SKM-1 (cell line): ENCODE data around the gene PGK2.
"Not testable (repeated sequence)": the region's sequence is repeated elsewhere in the genome, so short reads cannot be mapped to it uniquely, and the experiment has no call there.

Source experiments
- DNase-seq: peaks from one replicate; lab custom pipeline; 2025; ENCODE audit not compliant: unreplicated experiment; lab: John Stamatoyannopoulos, UW

The PGK2 gene

DNA sequence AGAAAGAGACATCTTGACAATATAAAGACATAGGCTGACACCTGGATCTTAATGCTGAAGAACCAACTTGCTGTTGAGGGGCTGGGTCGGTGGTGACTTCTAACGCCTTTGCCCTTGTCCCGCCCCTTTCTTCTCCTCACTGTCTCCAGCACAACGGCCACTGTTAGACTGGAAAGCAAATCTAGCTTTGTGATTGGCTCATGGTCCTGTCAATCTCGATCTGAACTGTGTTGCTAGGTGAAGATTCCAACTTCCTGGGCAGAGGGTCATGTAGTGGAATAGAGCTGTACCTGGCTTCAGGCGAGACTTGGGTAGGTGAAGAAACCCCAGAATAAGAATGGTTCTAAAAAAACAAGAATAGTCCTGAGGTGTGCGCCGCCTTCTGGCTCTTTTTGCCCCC is at the start of gene PGK2:
TSS of gene PGK2 (minus strand) at position 110 of the 400 bp plus-strand sequence. CDS start at position 12, 98 bp downstream.
- DNase-seq, result no peak

DNA sequence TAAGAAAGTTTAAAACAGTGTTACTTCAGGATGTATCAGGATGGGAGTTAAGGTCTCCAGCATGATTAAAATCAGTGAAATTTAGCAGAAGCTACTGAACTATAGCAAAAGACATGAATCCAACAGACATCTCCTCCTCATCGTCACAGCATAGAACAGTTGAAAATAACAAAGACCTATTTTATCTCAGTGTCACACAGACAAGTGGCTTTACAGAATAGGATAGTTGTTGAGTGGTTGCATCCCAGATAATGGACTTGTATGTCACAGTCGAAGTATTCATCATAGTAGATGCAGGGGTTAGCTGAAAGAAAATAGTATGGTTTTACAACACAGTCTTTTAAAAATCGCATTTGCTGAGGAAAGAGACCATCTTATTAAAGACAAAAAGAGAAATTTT is 48.1 kb upstream of the PGK2 start:
- DNase-seq, result no peak

DNA sequence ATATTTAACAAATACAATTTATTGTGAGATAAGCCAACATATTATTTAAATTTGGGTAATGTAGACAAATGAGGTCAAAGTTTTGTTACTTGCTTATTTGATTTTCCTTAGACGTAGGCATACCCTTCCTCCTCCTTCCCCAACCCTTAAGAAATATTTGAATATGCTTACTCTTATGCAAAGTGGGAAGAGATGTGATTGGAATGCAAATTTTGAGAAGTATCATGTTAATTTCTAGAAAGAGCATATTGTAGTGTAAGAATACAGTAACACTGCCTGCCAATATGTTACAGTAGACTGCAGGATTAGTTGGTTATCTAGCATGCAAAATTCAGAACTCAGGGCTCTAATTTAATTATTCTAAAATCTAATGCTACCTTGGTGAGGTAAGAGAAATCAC is 46.3 kb upstream of the PGK2 start:
- DNase-seq, result no peak

DNA sequence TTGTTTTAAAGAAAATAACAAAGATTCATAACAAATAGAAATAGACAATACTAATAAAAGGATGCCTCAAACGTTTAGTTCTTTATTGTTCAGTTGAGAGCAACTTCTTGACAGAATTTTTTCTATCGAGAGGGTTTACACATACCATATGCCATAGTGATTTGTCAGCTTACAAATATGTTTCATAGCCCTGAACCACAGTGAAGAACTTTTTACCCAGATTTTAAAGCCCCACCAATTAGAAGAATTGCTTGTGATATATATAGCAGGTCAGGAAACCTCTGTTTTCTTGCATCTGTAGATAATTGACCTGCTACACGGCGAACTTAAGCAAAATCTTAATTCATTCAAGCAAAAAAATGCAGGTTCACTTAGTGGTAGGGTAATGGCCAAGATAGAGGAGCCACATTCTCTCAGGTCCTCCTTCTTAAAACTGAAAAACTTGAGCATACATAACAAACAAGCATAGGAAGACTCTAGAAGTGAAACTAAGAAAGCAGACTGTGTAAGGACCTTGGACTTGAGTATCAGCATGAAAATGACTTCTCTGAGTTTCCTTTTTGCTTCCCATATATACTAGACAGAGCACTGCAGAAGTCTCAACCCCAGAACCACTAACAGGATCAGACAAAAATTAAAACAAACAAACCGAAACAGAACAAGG is 39.8 kb upstream of the PGK2 start:
- no peak for DNase-seq

GRCh38 chr6:49815166-49815565 is 28.1 kb upstream of the PGK2 start:
- no peak for DNase-seq

GRCh38 chr6:49813248-49813647 is 26.2 kb upstream of the PGK2 start:
- no peak for DNase-seq

DNA sequence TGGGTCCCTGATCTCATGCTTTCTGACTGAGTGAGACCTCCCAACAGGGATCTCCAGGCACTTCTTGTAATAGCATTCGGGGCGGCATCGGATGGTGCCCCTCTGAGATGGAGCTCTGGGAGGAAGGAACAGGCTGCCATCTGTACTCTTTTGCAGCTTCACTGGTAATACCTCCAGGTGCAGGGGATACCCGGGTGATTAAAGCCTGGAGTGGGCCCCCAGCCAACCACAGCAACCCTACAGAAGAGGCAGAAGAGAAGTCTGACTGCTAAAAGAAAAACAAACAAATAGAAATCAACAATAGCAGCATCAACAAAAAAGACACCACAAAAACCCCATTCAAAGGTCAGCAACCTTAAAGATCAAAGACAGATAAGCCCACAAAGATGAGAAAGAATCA is 19.1 kb upstream of the PGK2 start:
- no peak for DNase-seq

GRCh38 chr6:49805246-49805645 is 18.2 kb upstream of the PGK2 start:
- DNase-seq, result no peak

GRCh38 chr6:49801525-49801924 is 14.4 kb upstream of the PGK2 start:
- DNase-seq, result no peak

DNA sequence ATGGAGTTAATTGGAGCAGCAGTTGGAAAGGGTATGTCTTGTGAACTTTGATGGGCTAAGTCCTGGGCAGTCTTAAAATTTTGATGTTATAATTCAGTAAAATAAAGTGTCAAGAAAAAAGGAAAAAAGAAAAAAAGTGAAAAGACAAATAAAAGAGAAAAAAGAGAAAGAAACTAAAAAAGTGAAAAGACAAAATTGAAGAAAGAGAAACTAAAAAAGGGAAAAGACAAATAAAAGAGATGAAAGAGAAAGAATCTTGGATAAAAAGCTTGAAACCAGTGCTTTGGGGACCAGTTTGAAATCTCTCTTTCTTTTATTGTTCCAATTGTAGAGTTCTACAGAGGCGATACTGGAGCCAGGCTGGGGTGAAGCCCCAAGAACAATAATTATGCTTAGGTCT is 12.0 kb upstream of the PGK2 start:
- no peak for DNase-seq

DNA sequence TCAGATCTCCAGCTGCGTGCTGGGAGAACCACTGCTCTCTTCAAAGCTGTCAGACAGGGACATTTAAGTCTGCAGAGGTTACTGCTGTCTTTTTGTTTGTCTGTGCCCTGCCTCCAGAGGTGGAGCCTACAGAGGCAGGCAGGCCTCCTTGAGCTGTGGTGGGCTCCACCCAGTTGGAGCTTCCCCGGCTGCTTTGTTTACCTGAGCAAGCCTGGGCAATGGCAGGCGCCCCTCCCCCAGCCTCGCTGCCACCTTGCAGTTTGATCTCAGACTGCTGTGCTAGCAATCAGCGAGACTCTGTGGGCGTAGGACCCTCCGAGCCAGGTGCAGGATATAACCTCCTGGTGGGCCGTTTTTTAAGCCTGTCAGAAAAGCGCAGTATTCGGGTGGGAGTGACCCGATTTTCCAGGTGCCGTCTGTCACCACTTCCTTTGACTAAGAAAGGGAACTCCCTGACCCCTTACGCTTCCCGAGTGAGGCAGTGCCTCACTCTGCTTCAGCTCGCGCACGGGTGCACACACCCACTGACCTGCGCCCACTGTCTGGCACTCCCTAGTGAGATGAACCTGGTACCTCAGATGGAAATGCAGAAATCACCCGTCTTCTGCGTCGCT is 9.9 kb upstream of the PGK2 start:
- DNase-seq, result not testable (repeated sequence)

- DNase-seq, result no peak
Measured at GRCh38 chr6:49790341-49790740, 3.3 kb upstream of the PGK2 start.

- DNase-seq, result no peak
Measured at GRCh38 chr6:49784272-49784671, 2.8 kb downstream of the PGK2 start.

DNA sequence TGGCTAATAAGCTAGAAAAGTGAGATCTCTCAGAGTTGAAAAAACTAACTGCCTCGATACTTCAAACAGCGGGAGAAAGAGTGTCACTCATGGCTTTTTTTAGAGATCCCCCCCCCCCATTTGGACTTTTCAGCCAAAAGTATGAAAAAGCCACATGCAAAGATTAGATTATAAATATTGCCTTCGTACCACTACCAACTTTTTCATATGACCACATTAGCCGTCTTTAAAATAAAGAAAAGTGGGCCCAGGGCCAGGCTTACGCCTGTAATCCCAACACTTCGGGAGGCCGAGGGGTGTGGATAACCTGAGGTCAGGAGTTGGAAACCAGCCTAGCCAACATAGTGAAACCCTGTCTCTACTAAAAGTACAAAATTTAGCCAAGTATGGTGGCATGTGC is 4.4 kb downstream of the PGK2 start:
- DNase-seq, result no peak

GRCh38 chr6:49782293-49782692 is 4.8 kb downstream of the PGK2 start:
- DNase-seq, result no peak

DNA sequence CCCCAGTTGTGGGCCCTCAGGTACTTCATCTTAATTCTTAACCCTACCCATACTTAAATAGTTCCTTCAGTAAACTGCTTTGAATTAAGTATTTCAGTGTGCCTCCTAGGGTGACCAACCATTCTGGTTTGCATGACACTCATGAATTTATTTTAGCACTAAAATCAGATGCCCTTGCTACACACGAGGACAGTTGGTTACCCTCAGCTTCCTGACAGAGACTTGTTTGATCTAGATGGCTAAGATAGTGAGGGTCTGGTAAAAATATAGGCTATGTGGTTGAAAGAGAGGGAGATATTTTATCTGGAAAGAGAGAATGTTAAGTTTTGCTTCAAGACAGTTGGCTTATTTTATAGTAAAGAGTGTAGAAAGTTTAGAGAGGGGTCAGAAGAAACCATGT is 10.6 kb downstream of the PGK2 start:
- no peak for DNase-seq

DNA sequence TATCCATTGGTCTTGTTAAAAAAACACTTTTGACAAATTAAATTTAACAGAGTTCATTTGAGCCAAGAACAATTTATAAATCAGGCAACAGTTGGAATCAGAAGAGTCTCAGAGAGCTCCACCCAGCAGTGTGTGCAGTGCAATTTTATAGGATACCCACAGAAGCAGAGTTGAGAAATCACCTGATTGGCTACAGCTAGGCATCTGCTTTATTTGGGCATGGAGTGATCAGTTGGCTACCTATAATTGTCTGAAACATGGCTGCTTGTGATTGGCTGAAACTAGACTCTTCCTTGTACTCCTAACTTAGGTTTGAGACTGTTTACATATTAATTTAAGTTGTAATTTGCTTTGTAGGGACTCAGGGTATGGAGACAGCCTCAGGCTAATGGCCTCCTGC is 12.0 kb downstream of the PGK2 start:
- no peak for DNase-seq

GRCh38 chr6:49772285-49772684 is 14.8 kb downstream of the PGK2 start:
- no peak for DNase-seq

DNA sequence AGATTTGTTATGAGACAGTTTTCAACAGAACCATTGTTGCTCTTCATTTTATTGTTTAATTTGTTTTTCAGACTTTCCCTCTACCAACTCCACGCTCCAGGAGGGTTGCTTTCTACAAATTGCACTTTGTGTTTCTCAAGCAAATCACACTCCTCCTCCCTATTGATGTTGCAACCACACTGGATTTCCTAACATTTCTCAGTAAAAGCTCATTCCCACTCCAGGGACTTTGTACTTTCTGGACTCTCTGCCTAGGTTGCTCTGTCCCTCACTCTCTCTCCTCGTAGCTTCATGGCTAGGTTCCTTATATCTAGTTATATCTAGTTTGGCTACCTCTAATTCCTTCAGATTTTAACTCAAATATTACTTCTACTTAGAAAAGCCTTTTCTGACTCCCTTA is 20.3 kb downstream of the PGK2 start:
- no peak for DNase-seq

DNA sequence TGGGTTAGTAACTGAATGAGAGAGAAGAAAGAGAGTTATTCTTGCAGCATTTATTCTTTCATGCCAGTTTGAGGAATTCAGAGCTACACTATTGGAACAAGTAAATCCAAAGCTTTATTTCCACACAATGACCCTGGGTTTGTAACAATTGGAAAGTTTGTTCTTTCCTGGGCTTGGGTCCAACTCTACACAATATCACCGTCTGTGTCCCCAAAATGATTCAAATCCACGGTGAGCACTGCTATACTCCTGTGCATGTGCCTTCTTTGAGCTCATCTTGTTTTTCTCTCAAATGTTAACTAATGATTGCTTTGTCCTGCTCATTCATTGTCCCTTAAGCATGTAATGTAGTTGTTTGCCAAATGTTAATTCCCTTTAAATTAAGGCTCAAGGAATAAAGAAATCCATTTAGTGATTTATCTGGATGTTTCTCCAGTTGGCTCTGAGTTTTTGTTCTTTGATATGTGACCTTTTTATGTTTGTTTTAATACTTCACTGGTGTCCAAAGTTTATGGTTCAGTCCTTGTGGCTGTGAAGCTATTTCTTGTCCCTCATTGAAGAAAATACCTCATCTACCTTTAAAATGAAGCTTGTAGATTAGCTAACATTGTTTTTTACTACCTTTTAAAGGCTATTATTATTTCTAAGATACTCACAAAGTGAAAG is 22.4 kb downstream of the PGK2 start:
- DNase-seq, result no peak

GRCh38 chr6:49744259-49744658 is 42.8 kb downstream of the PGK2 start, which contains the start of gene CRISP3:
TSS of gene CRISP3 (minus strand) at chr6:49744388. CDS start at chr6:49744367, 21 bp downstream.
- DNase-seq, result no peak

GRCh38 chr6:49743429-49743828 is 43.7 kb downstream of the PGK2 start:
- no peak for DNase-seq
